Lower leg skin (tissue), 3 donors: ENCODE data around the gene NUCB2.

Source experiments
- CTCF ChIP-seq, 3 donors: fragments of 450-650 bp; IDR thresholded peaks; one replicate each; pipeline ENCODE4 v1.5.1; 2016; ENCODE audit warnings: antibody characterized with exemption in 3 of 3, mild to moderate bottlenecking in 3 of 3, moderate library complexity in 2 of 3
- POLR2A ChIP-seq, 2 donors: fragments of 450-650 bp; IDR thresholded peaks; one replicate each; pipeline ENCODE4 v1.6.1; 2016 to 2017; ENCODE audit warnings: antibody characterized with exemption in 2 of 2, mild to moderate bottlenecking in 1 of 2, moderate library complexity in 1 of 2

DNA sequence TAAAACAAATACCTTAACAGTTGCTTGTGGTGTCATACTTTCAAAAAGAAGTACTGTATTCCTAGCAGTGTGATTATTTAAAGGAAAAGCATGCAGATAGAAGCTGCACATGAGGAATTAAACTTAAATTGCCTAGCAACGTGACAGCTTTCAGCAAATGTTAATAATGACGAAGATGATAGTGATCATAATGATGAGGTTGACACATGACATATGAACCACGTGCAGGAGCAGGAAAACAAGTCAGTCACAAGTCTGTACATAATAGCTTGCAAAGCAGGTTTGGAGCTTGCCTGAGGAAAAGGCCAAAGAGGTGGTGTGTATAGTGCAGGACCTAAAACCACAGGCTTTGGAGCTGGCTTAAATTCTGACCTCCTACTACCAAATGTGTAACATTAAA, 38.2 kb upstream of the NUCB2 start:
- TF ChIP-seq CTCF (IDR thresholded peaks at IDR 0.05), result no peak
- no peak for TF ChIP-seq POLR2A (IDR thresholded peaks at IDR 0.05)
